Transverse colon (tissue), 4 donors: Measurements from ENCODE around the gene ZNF488.

Experiments
- CTCF ChIP-seq, 5 experiments: fragments of 200-600 bp in 3 of 5; fragments of 450-650 bp in 2 of 5; sonication (generic) in 3 of 5; IDR thresholded peaks; 1 replicate in 2 of 5; 2 replicates in 3 of 5; pipeline ENCODE4 v1.5.1; 2016 to 2017; ENCODE audit warnings: antibody characterized with exemption in 5 of 5, inconsistent platforms in 3 of 5, mild to moderate bottlenecking in 2 of 5, moderate library complexity in 1 of 5
- EP300 ChIP-seq: sonication (generic); formaldehyde crosslinking; IDR thresholded peaks from one replicate; pipeline ENCODE4 v1.6.1; 2017; ENCODE audit warnings: antibody characterized with exemption, low read depth
- POLR2AphosphoS5 ChIP-seq, 3 donors: sonication (generic); formaldehyde crosslinking; IDR thresholded peaks; one replicate each; pipeline ENCODE4 v1.6.1; 2016; ENCODE audit warnings: antibody characterized with exemption in 3 of 3

- TF ChIP-seq CTCF (IDR thresholded peaks at IDR 0.05) (no peak), POLR2AphosphoS5 (IDR thresholded peaks at IDR 0.05) (no peak), EP300 (no peak)
These were observed 13.2 kb upstream of the ZNF488 start for GRCh38 chr10:47397256-47397655.
